HCT116 (cell line): ENCODE data around the gene DNAJC7. TPM values are rescaled to one million over a fixed set of nuclear protein-coding genes. Genes with fewer than 3 reads are reported as not detected.

Experiments used
- ATAC-seq: fragments of 200-7000 bp; cut with Tn5 transposase; 2 replicates; pipeline ENCODE4 v1.9.1; 2020; ENCODE audit warnings: mild to moderate bottlenecking, moderate library complexity
- BruUV-seq: library from RNA; stranded (reverse); fragments of 400-500 nt; replicated peaks from 2 replicates; lab custom pipeline; 2021; lab: Mats Ljungman, UMichigan
- CTCF ChIA-PET: fragments of 300-600 bp; sonication (Branson Sonifier 250); formaldehyde crosslinking; loops from one replicate; lab custom pipeline; 2021; ENCODE audit warnings: antibody characterized with exemption; lab: Charles Lee
- POLR2A ChIA-PET: fragments of 300-600, 350-600 bp; sonication (Branson Sonifier 250); formaldehyde crosslinking; loops from one replicate; lab custom pipeline; 2021; ENCODE audit warnings: antibody characterized with exemption; lab: Charles Lee
- RAD21 ChIA-PET, 2 experiments: fragments of 300-600 bp; sonication (Branson Sonifier 250); formaldehyde crosslinking; loops; one replicate each; lab custom pipeline; 2023; ENCODE audit warnings: low total read pairs in 2 of 2; ENCODE audit not compliant: uncharacterized antibody in 2 of 2, unreplicated experiment in 2 of 2, low non-redundant PET in 1 of 2; lab: Charles Lee
- DNase-seq: peaks from one replicate; pipeline ENCODE4 v3.0.0-alpha.2; 2010; ENCODE audit warnings: low read depth, low spot score
- H2AFZ ChIP-seq: fragments of 200-600 bp; shearing (Covaris generic), sonication (generic); 2 replicates; pipeline ENCODE4 v1.6.1; 2017; ENCODE audit warnings: low read depth, mixed run types, mixed read lengths, antibody characterized with exemption, low read length; ENCODE audit not compliant: poor library complexity, severe bottlenecking
- H3K27ac ChIP-seq: 2 replicates; pipeline ENCODE4 v1.5.1; 2012; ENCODE audit warnings: low read depth, low read length
- H3K27me3 ChIP-seq: fragments of 200-600 bp; sonication (generic); 2 replicates; pipeline ENCODE4 v1.6.1; 2016; ENCODE audit warnings: mixed run types, low read length, mixed read lengths; ENCODE audit not compliant: insufficient read depth
- H3K36me3 ChIP-seq, 2 experiments: fragments of 200-500 bp in 1 of 2; fragments of 200-600 bp in 1 of 2; sonication (Bioruptor generic) in 1 of 2; sonication (generic) in 1 of 2; 2 replicates each; pipeline versions ENCODE4 v1.5.1 to v1.6.1; 2014 to 2016; ENCODE audit warnings: low read length in 2 of 2, inconsistent platforms in 1 of 2, mixed read lengths in 1 of 2, mixed run types in 1 of 2; ENCODE audit not compliant: insufficient read depth in 2 of 2, control insufficient read depth in 1 of 2
- H3K4me1 ChIP-seq, 2 experiments: fragments of 200-600 bp in 1 of 2; sonication (generic) in 1 of 2; 2 replicates each; pipeline versions ENCODE4 v1.5.1 to v1.6.1; 2012 to 2017; ENCODE audit warnings: low read length in 2 of 2, inconsistent platforms in 1 of 2, mild to moderate bottlenecking in 1 of 2, mixed read lengths in 1 of 2, mixed run types in 1 of 2, moderate library complexity in 1 of 2; ENCODE audit not compliant: insufficient read depth in 2 of 2, control insufficient read depth in 1 of 2
- H3K4me2 ChIP-seq: fragments of 200-600 bp; sonication (generic); 2 replicates; pipeline ENCODE4 v1.6.1; 2017; ENCODE audit warnings: mixed run types, low read length, mixed read lengths
- H3K4me3 ChIP-seq, 2 experiments: fragments of 200-600 bp in 1 of 2; sonication (generic) in 1 of 2; replicated peaks in 1 of 2; 2 replicates each; pipeline ENCODE4 v1.5.1; 2011 to 2016; ENCODE audit warnings: low read length in 2 of 2, control low read depth in 1 of 2, low read depth in 1 of 2, mild to moderate bottlenecking in 1 of 2, mixed read lengths in 1 of 2, mixed run types in 1 of 2
- H3K79me2 ChIP-seq: fragments of 200-600 bp; sonication (generic); 2 replicates; pipeline ENCODE4 v1.6.1; 2017; ENCODE audit warnings: mild to moderate bottlenecking, mixed run types, low read length, moderate library complexity, mixed read lengths; ENCODE audit not compliant: insufficient read depth
- H3K9ac ChIP-seq: fragments of 200-600 bp; sonication (generic); 2 replicates; pipeline ENCODE4 v1.6.1; 2016; ENCODE audit warnings: low read length, mixed read lengths
- H3K9me2 ChIP-seq: fragments of 200-600 bp; sonication (generic), shearing (Covaris generic); 2 replicates; pipeline ENCODE4 v1.6.1; 2017; ENCODE audit warnings: mixed run types, mild to moderate bottlenecking, moderate library complexity; ENCODE audit not compliant: insufficient read depth
- H3K9me3 ChIP-seq, 2 experiments: fragments of 200-500 bp in 1 of 2; fragments of 200-600 bp in 1 of 2; sonication (Bioruptor generic) in 1 of 2; sonication (generic) in 1 of 2; 2 replicates each; pipeline ENCODE4 v1.6.1; 2014 to 2017; ENCODE audit warnings: low read length in 2 of 2, mixed read lengths in 2 of 2, inconsistent platforms in 1 of 2, low read depth in 1 of 2, mild to moderate bottlenecking in 1 of 2, mixed run types in 1 of 2, moderate library complexity in 1 of 2; ENCODE audit not compliant: control insufficient read depth in 1 of 2, insufficient read depth in 1 of 2
- H4K20me1 ChIP-seq: fragments of 200-600 bp; sonication (generic), shearing (Covaris generic); 2 replicates; pipeline ENCODE4 v1.6.1; 2017; ENCODE audit warnings: mixed run types, mild to moderate bottlenecking, moderate library complexity; ENCODE audit not compliant: insufficient read depth
- CBX3 ChIP-seq: IDR thresholded peaks from 2 replicates; pipeline ENCODE4 v1.6.1; 2012; ENCODE audit warnings: low read depth
- EGR1 ChIP-seq: IDR thresholded peaks from 2 replicates; pipeline ENCODE4 v1.6.1; 2012; ENCODE audit warnings: low read depth
- ELF1 ChIP-seq: IDR thresholded peaks from 2 replicates; pipeline ENCODE4 v1.6.1; 2012; ENCODE audit warnings: low read depth, borderline replicate concordance
- EZH2 ChIP-seq: fragments of 200-600 bp; sonication (generic); IDR thresholded peaks from 2 replicates; pipeline ENCODE4 v1.6.1; 2017; ENCODE audit warnings: antibody characterized with exemption, mixed run types
- POLR2AphosphoS5 ChIP-seq: IDR thresholded peaks from 2 replicates; pipeline ENCODE4 v1.6.1; 2011; ENCODE audit warnings: mild to moderate bottlenecking, low read depth, low read length, moderate library complexity
- RAD21 ChIP-seq: IDR thresholded peaks from 2 replicates; pipeline ENCODE4 v1.6.1; 2012; ENCODE audit warnings: low read depth, mild to moderate bottlenecking
- SIN3A ChIP-seq: IDR thresholded peaks from 2 replicates; pipeline ENCODE4 v1.6.1; 2012; ENCODE audit warnings: low read depth
- SRF ChIP-seq: IDR thresholded peaks from 2 replicates; pipeline ENCODE4 v1.6.1; 2012; ENCODE audit warnings: low read depth
- TCF7L2 ChIP-seq: IDR thresholded peaks from 2 replicates; pipeline ENCODE4 v1.7.0; 2011; ENCODE audit warnings: borderline replicate concordance, inconsistent platforms; ENCODE audit not compliant: insufficient read depth, insufficient read length; ENCODE audit errors: extremely low read depth
- ZFX ChIP-seq: fragments of 450-650 bp; IDR thresholded peaks from 2 replicates; pipeline ENCODE4 v1.6.1; 2017
- ZNF274 ChIP-seq: fragments of 200-500 bp; sonication (Bioruptor generic); IDR thresholded peaks from 2 replicates; pipeline ENCODE4 v1.6.1; 2014; ENCODE audit warnings: mild to moderate bottlenecking, low read depth, low read length, inconsistent platforms
- intact Hi-C: fragments of 100-400 bp; cut with micrococcal nuclease; formaldehyde crosslinking; loops from 2 replicates; pipeline ENCODE4 v1.10.0; 2022
- total RNA-seq: library from RNA; stranded (reverse); gene quantifications from one replicate; pipeline ENCODE4 v1.2.1, GENCODE V29; 2021; ENCODE audit not compliant: unreplicated experiment
- TF ChIP-seq, protein P1 (sequence below): IDR thresholded peaks from 2 replicates; pipeline ENCODE4 v1.6.1; 2012
- TF ChIP-seq, protein P2 (sequence below): IDR thresholded peaks from 2 replicates; pipeline ENCODE4 v1.6.1; 2011; ENCODE audit warnings: mild to moderate bottlenecking, low read length, moderate library complexity; ENCODE audit not compliant: insufficient replicate concordance; ENCODE audit errors: extremely low read depth

DNAJC7 gene
- total RNA-seq, 1 experiment from 2014 or later, result 113 TPM

GRCh38 chr17:41967921-41968578 lies 49.2 kb downstream of the DNAJC7 start:
- H3K27me3 ChIP-seq, result no peaks in the 10 kb centered on the region
- RAD21 ChIA-PET, result no interaction called here
- no peak for ATAC-seq
- peak overlapping the region; percentile 54 to 77 for H3K4me3 ChIP-seq
- no peak overlapping the region for H3K9ac ChIP-seq
- POLR2A ChIA-PET, result interaction anchor here (1.6 to 3.0 kb wide), 2 partner anchors 13 to 50 kb away, joined by 3 to 17 read pairs; partner anchors contain the start of gene DNAJC7
- CTCF ChIA-PET, result no interaction called here
- H3K36me3 ChIP-seq, result peaks cover 15 to 29% of the 10 kb centered on the region in 2 experiments; a peak in 3 of 4 replicates
- H4K20me1 ChIP-seq, result no peaks in the 10 kb centered on the region
- H3K79me2 ChIP-seq, result peaks cover 21% of the 10 kb centered on the region
- no peak overlapping the region for H2AFZ ChIP-seq
- H3K9me3 ChIP-seq, result no peaks in the 10 kb centered on the region
- H3K27ac ChIP-seq, result peak overlapping the region; percentile 73; the same call in 1 of the 2 replicates
- no TSS peak for BruUV-seq
- H3K4me1 ChIP-seq, result peaks cover 7 to 22% of the 10 kb centered on the region in 2 experiments
- H3K4me2 ChIP-seq, result peak overlapping the region; percentile 82
- intact Hi-C loops, result loop anchor here (5.0 kb wide), 1 partner anchor 49 kb away; the partner anchor contains the start of gene DNAJC7
- no peaks in the 10 kb centered on the region for H3K9me2 ChIP-seq
- no peak for DNase-seq
- TF ChIP-seq ZFX, result no peak
- no peak for TF ChIP-seq EGR1
- TF ChIP-seq, protein P1, sequence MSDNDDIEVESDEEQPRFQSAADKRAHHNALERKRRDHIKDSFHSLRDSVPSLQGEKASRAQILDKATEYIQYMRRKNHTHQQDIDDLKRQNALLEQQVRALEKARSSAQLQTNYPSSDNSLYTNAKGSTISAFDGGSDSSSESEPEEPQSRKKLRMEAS, result no peak
- no peak for TF ChIP-seq SRF
- no peak for TF ChIP-seq SIN3A
- no peak for TF ChIP-seq ZNF274
- no peak for TF ChIP-seq RAD21
- no peak for TF ChIP-seq ELF1
- TF ChIP-seq, protein P2, sequence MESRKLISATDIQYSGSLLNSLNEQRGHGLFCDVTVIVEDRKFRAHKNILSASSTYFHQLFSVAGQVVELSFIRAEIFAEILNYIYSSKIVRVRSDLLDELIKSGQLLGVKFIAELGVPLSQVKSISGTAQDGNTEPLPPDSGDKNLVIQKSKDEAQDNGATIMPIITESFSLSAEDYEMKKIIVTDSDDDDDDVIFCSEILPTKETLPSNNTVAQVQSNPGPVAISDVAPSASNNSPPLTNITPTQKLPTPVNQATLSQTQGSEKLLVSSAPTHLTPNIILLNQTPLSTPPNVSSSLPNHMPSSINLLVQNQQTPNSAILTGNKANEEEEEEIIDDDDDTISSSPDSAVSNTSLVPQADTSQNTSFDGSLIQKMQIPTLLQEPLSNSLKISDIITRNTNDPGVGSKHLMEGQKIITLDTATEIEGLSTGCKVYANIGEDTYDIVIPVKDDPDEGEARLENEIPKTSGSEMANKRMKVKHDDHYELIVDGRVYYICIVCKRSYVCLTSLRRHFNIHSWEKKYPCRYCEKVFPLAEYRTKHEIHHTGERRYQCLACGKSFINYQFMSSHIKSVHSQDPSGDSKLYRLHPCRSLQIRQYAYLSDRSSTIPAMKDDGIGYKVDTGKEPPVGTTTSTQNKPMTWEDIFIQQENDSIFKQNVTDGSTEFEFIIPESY, result no peak
- TF ChIP-seq EZH2, result no peak
- TF ChIP-seq POLR2AphosphoS5, result no peak
- TF ChIP-seq TCF7L2, result no peak
- no peak for TF ChIP-seq CBX3
